ENCODE results near the gene C1QTNF9. TPM values are rescaled to one million over a fixed set of nuclear protein-coding genes. Genes with fewer than 3 reads are reported as not detected.
"Not testable (repeated sequence)": the region's sequence is repeated elsewhere in the genome, so short reads cannot be mapped to it uniquely, and the experiment has no call there.

Gene C1QTNF9
- total and polyA plus RNA-seq, 5 experiments from 2014 or later = 0.26 to 0.33 TPM; not detected in 3

DNA sequence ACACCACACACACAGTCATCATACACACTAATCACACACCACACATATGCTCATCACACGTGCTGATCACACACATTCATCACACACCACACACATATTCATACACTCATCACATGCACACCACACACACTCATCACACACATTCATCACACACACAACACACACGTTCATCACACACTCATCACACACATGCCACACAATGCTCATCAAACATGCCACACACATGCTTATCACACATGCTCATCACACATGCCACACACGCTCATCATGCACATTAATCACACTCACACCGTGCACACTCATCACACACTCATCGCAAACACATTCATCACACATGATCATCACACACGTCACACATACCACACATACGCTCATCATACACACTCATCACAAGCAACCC is 47.5 kb downstream of the C1QTNF9 start:
- Mint-ChIP-seq H3K4me1 (no peaks in the 10 kb centered on the region), H3K4me3 (no peak overlapping the region), H3K27ac (no peak overlapping the region), H3K36me3 (no peaks in the 10 kb centered on the region), H3K27me3 (no peaks in the 10 kb centered on the region), H3K9me3 (no peaks in the 10 kb centered on the region)
- no peak for DNase-seq
- POLR2A ChIA-PET = no interaction called here
- no peak for ATAC-seq

DNA sequence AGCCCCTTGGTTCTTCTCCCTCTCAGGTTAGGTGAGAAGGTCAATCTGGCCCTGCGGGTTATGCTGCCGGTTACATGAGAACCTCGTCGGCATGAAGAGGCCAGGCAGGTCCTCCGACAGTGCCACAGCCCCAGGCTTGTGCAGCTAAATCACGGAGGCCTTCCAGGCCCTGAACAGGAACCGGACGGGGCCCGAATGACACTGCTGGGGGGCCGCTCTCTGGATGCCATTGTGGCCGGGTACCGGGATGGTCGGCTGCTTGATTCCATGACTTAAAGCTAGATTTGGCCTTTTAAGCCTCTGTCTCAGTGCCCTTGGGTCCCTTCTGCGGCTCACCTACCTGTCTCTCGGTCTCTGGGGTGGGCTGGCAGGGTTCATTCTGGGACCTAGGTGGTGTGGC is 48.4 kb downstream of the C1QTNF9 start:
- Mint-ChIP-seq H3K9me3 (no peaks in the 10 kb centered on the region), H3K27me3 (no peaks in the 10 kb centered on the region), H3K4me1 (no peaks in the 10 kb centered on the region), H3K27ac (no peak overlapping the region), H3K36me3 (no peaks in the 10 kb centered on the region), H3K4me3 (no peak overlapping the region)
- POLR2A ChIA-PET = no interaction called here
- ATAC-seq = no peak
- no peak for DNase-seq

DNA sequence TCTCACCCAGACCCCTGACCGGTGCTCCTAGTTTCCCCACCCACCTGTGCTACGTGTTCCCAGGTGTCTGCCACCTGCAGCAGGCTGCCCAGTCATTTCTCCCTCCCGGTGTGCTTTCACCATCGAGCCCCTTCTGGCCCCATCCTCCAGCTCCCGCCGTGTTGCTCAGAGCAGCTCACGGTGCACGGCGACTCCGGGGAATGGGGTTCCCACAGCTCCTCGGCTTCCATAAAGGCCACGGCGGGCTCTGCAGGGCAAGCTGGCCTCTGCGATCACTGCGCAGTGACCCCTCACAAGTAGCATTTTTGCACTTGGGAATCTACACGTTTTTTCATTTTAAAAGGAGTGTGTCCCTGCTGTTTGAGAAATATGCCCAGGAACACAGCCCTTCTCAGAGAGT is 49.5 kb downstream of the C1QTNF9 start:
- H3K9me3 Mint-ChIP-seq, H3K4me1 Mint-ChIP-seq, H3K4me3 Mint-ChIP-seq, DNase-seq, H3K36me3 Mint-ChIP-seq, H3K27me3 Mint-ChIP-seq, ATAC-seq, POLR2A ChIA-PET: not testable (repeated sequence)
- H3K27ac Mint-ChIP-seq = peak overlapping the region in 1 of 10 donors; percentile 27

DNA sequence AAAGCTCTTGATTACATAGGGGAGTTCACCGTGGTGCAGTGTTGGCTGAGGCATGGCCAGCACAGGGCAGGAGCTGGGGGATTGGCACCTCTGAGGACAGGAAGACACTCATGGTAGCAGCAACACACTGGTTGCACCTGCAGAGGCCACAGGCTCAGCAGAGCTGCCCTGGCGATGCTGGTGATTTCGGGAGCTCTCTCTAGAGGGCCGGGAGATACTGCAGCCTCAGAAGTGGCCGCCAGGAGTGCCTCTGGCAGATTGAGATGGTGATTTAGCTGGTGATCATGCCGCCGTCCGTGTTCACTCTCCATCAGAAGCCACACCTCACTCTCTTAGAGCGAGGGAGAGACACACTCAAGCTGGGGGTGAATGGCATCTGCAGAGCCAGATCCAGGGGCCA is 49.9 kb downstream of the C1QTNF9 start:
- H3K4me1 Mint-ChIP-seq, H3K4me3 Mint-ChIP-seq, H3K27ac Mint-ChIP-seq, H3K36me3 Mint-ChIP-seq, ATAC-seq, H3K9me3 Mint-ChIP-seq, POLR2A ChIA-PET, DNase-seq, H3K27me3 Mint-ChIP-seq: not testable (repeated sequence)

DNA sequence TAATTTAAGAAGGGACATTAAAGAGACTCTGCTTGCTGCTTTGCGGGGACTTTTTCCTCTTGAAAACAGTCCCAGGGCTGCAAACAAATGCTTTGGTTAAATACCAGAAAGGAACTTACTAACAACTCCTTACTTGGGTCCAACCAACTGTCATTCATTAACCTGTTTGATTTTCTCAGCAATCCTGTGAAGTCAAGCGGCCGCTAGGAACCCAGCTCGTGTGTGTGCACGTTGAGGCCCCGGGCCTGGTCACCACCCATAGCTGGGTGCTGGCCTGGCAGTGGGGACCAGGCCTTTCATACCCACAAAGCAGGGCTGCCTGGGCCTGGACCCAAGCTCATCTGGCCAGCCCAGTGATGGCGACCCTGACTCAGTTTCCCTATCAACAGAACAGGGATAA is 50.7 kb downstream of the C1QTNF9 start:
- Mint-ChIP-seq H3K27me3 (no peaks in the 10 kb centered on the region), H3K4me3 (no peak overlapping the region), H3K9me3 (no peaks in the 10 kb centered on the region), H3K4me1 (no peaks in the 10 kb centered on the region), H3K36me3 (no peaks in the 10 kb centered on the region), H3K27ac (peak overlapping the region in 1 of 10 donors; percentile 8)
- ATAC-seq (no peak), DNase-seq (no peak)
- POLR2A ChIA-PET = no interaction called here

DNA sequence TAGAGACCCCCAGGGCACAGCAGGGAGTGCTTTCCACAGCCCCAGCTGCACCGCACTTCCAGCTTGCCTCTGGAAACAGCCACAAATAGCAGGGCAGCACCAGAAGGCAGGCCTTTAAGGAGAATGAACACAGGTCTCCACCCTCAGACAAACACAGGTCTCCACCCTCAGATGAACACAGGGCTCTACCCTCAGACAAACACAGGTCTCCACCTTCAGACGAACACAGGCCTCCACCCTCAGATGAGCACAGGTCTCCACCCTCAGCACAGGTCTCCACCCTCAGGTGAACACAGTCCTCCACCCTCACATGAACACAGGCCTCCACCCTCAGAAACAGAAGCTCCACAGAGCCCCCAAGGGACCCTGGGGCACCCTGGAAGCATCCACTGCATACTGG is 51.7 kb downstream of the C1QTNF9 start:
- ATAC-seq = no peak
- H3K27me3 Mint-ChIP-seq = no peaks in the 10 kb centered on the region
- no peaks in the 10 kb centered on the region for H3K4me1 Mint-ChIP-seq
- H3K27ac Mint-ChIP-seq = peak overlapping the region in 2 of 10 donors; percentile 25 to 62
- DNase-seq = no peak
- no peaks in the 10 kb centered on the region for H3K9me3 Mint-ChIP-seq
- POLR2A ChIA-PET = no interaction called here
- H3K4me3 Mint-ChIP-seq = no peak overlapping the region
- H3K36me3 Mint-ChIP-seq = no peaks in the 10 kb centered on the region

DNA sequence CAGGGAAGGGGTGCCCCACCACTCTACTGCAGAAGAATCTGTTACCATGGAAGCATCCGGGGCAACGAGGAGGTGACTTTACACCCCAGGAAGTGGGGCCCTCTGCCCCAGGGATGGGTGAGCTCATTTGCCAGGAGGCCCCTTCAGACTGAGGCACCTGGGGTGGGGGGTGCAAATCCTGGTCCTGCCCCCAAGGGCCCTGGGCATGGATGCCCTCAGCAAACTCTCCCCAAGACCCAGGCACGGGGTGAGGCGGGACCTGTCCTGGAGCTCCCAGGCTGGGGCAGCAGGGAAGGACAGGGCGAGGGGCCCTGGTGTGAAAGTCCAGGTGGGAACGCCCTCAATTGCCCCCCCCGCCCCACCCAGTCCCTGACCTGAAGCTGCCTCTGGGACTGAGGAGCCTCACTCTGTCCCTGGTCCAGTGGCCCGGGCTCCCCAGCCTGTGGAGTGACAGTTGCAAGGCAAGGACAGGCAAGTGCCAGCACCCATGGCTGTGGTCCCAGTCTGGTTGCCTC is 52.5 kb downstream of the C1QTNF9 start:
- H3K4me3 Mint-ChIP-seq = no peak overlapping the region
- H3K4me1 Mint-ChIP-seq = no peaks in the 10 kb centered on the region
- H3K27me3 Mint-ChIP-seq = peaks cover 0 to 3% (median 0%) of the 10 kb centered on the region in 5 donors
- POLR2A ChIA-PET = no interaction called here
- no peak overlapping the region for H3K27ac Mint-ChIP-seq
- no peak for DNase-seq
- no peak for ATAC-seq
- no peaks in the 10 kb centered on the region for H3K9me3 Mint-ChIP-seq
- no peaks in the 10 kb centered on the region for H3K36me3 Mint-ChIP-seq

DNA sequence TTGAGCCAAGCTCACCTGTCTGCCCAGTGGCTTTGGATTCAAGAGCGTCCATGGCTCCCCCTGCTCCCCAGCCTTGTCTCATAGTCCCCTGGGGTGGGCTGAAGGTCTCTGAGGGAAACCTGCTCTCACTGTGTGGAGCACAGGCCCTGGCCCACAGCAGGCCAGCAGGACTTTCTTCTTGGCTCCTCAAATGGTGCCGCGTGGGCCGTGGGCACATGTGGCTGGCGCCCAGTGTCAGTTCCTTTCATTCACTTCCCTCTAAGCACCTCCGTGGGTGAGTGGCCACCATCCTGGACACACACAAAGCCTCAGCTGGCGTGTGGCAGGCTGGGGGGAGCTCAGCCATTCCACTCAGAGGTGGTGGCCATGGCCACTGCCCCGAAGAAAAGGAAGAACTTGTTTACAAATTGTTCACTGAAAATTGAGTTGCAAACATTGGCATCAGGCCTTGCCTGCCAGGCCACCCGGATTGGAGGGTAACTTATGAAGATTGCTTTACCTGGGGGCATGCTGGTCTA is 53.1 kb downstream of the C1QTNF9 start:
- Mint-ChIP-seq H3K27ac (peak overlapping the region in 1 of 10 donors; percentile 68), H3K27me3 (peaks cover 0 to 3% (median 0%) of the 10 kb centered on the region in 5 donors), H3K4me3 (no peak overlapping the region), H3K4me1 (no peaks in the 10 kb centered on the region), H3K9me3 (no peaks in the 10 kb centered on the region), H3K36me3 (no peaks in the 10 kb centered on the region)
- POLR2A ChIA-PET = no interaction called here
- DNase-seq (no peak), ATAC-seq (no peak)

DNA sequence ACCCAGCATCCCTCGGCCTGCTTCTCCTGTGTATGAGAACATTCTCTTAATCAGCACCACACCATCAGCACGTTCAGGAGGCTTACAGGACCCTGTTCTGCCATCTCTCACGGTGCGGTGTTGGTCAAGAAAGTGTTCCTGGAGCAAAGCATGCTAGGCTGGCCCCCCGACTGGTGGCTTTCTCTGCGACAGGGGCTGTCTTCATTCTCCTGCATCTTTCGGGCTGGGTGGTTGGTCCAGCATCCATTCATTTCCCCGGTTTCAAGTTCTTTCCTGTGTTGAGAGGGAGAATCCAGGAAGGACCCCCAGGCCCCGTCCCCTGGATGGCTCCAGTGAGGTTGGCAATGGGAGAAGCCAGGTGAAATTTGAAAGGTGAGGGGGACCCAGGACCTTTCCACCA is 55.8 kb downstream of the C1QTNF9 start:
- H3K27me3 Mint-ChIP-seq = peaks cover 0 to 10% (median 5%) of the 10 kb centered on the region in 5 donors
- no peaks in the 10 kb centered on the region for H3K36me3 Mint-ChIP-seq
- DNase-seq (peak in 1 of 10 donors; percentile 35), ATAC-seq (no peak)
- H3K4me3 Mint-ChIP-seq = no peak overlapping the region
- H3K27ac Mint-ChIP-seq = no peak overlapping the region
- no peaks in the 10 kb centered on the region for H3K4me1 Mint-ChIP-seq
- H3K9me3 Mint-ChIP-seq = no peaks in the 10 kb centered on the region
- POLR2A ChIA-PET = no interaction called here

DNA sequence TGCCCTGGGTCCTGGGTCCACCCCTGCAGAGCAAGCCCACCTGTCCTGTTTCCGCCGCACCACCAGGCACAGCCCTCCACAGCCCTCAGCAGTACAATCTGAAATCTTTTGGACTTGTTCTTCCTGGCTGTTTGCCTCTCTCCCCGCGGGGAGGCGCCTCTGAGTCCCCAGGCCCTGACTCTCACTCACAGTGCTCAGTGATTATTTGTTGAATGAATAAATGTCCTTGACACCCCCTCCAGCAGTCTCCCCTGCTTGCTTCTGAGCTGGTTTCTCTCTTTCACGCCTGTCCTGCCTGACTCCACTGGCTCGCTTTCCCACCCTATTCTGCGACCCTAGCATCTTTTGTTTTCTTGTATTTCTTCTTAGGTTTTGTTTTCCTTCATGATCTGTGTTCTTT is 56.9 kb downstream of the C1QTNF9 start:
- DNase-seq, H3K9me3 Mint-ChIP-seq, H3K27ac Mint-ChIP-seq, ATAC-seq, H3K36me3 Mint-ChIP-seq, H3K4me1 Mint-ChIP-seq, POLR2A ChIA-PET, H3K4me3 Mint-ChIP-seq: not testable (repeated sequence)
- peaks cover 0 to 20% (median 16%) of the 10 kb centered on the region in 5 donors for H3K27me3 Mint-ChIP-seq

DNA sequence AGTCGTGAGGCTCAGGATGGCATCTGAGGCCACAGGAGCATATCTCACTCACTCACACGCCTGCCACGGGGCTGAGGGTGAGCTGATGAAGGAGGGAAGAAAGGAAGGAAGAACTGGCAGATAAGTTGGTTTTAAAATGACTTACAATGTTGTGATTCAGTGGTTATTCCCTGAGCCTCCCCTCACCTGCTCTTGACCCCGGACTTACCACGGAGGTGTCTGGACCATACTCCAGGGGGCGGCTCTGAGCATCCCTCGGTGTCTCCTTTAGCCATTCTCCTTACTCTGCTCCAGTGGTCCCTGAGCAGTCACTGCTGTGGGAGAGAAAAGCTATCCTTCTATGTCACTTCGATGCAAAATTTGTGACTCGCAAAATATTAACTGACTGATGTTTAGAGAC is 61.9 kb downstream of the C1QTNF9 start:
- ATAC-seq, H3K36me3 Mint-ChIP-seq, POLR2A ChIA-PET, H3K9me3 Mint-ChIP-seq, H3K4me1 Mint-ChIP-seq, DNase-seq, H3K27ac Mint-ChIP-seq, H3K4me3 Mint-ChIP-seq: not testable (repeated sequence)
- H3K27me3 Mint-ChIP-seq = peaks cover 6 to 23% (median 16%) of the 10 kb centered on the region in 5 donors

Other genes with a start within 250 kb of the C1QTNF9 start
- 100 to 1,000 TPM; 120 to 121 TPM for gene SPATA13, start 148.9 kb upstream of the C1QTNF9 start, total RNA-seq
- 10 to 100 TPM; 80.4 to 92.8 (median 84.8) TPM for gene SPATA13, start 148.9 kb upstream of the C1QTNF9 start, polyA plus RNA-seq
- gene PARP4, start 203.2 kb downstream of the C1QTNF9 start, total RNA-seq = 10 to 100 TPM; 70.9 to 73.4 TPM
- gene PARP4, start 203.2 kb downstream of the C1QTNF9 start, polyA plus RNA-seq = 10 to 100 TPM; 37.0 to 48.1 (median 42.2) TPM